Effector CD8-positive, alpha-beta T cell (primary cell): ENCODE data around the gene EPOP.

ENCODE experiments used
- DNase-seq: peaks from one replicate; lab custom pipeline; 2025; lab: John Stamatoyannopoulos, UW
- total RNA-seq, 4 experiments: gene quantifications; one replicate each; lab custom pipeline; 2026; lab: John Stamatoyannopoulos, UW

The EPOP gene
- total RNA-seq = 1.9 to 44.3 (median 5.7) reads per million in 4 experiments

DNA sequence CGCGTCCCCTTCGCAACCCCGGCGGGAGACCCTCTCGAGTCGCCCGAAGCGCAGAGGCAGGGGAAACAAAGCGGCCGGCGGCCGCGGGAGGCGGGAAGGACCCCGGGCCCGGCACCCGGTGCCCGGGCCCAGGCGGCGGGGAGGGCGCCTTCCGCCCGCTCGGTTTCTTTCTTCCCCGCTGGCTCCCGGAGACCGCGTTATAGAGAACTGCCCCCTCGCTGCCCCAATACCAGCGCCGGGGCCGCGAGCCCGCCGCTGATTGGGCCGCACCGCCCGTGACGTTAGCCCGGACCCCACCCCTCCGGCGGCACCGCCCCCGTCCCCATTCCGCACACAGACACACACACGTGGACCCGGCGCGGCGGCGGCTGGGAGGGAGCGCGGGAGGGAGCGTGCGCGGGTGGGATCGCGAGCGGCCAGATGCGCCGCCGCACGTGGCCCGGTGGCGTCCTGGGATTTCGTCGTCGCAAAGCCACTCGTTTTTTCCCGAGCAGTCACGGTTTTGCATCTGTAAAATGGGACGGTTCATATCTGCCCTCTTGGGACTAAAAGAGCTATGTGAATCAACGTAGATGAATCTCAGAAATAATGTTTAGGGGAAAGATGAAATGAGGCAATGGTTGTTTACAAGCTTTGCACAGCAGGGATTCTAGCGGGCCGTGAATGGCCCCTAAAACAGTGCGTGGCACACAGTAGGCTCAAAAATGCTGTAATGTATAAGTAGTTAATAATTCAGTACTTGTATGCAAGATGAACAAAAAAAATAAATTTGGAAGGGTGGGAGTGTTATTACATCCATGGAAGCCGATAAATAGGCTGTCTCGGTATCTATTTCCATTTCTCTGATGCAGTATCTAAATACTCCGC lies at the start of gene EPOP:
TSS of gene EPOP (minus strand) at position 209 of the 867 bp plus-strand sequence. CDS start 462 bp downstream, outside the sequence.
- DNase-seq = peak; percentile 75

DNA sequence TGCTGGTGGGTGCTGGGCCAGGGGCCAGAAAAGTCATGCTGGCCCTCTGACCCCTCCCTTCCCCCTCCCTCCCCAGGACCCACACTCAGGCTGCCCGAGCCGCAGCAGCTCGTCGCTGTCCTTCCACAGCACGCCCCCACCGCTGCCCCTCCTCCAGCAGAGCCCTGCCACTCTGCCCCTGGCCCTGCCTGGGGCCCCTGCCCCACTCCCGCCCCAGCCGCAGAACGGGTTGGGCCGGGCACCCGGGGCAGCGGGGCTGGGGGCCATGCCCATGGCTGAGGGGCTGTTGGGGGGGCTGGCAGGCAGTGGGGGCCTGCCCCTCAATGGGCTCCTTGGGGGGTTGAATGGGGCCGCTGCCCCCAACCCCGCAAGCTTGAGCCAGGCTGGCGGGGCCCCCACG lies 47.0 kb upstream of the EPOP start:
- no peak for DNase-seq

DNA sequence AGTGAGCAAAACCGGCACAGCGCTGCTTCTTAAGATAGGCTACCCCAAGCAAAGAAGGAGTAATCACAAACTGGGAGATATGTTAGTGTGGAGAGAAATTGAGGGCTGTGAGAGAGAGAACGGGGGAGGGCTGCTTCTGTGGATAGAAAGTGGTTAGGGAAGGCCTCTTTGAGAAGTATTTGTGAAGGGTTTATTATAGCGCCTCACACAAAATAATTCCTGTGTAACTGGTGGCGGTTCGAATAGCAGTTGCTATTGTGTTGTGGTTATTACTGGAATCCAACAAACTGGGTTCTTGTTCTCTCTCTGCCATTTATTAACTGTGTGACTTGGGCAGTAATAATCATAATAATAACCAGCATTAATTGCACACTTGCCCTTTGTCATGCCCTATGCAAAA lies 46.2 kb upstream of the EPOP start:
- DNase-seq = no peak

DNA sequence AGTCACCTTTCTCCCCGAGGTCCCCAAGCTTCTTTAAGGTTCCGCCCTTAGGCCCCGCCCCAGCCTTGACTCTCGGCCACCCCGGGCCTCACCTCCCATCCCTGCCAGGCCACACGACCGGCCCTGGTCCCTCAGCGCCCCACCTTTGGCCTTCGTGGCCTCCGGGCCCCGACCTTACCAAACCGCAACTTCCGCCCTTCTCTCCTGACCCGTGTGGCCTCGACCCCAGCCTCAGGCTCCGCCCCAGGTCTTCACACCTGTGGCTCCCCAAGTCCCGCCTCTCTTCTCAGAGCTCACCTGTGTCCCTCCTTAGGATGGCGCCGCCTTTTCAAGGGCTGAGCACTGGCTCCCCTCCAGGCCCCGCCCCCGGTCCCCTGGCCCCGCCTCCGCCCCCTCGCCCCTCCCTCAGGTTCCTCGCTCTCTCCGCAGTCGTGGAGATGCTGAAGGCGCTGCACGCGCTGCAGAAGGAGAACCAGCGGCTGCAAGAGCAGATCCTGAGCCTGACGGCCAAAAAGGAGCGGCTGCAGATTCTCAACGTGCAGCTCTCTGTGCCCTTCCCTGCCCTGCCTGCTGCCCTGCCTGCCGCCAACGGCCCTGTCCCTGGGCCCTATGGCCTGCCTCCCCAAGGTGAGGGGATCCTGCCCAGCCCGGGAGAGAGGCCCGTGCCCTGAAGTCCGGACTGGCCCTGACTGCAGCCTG lies 45.3 kb upstream of the EPOP start:
- no peak for DNase-seq

DNA sequence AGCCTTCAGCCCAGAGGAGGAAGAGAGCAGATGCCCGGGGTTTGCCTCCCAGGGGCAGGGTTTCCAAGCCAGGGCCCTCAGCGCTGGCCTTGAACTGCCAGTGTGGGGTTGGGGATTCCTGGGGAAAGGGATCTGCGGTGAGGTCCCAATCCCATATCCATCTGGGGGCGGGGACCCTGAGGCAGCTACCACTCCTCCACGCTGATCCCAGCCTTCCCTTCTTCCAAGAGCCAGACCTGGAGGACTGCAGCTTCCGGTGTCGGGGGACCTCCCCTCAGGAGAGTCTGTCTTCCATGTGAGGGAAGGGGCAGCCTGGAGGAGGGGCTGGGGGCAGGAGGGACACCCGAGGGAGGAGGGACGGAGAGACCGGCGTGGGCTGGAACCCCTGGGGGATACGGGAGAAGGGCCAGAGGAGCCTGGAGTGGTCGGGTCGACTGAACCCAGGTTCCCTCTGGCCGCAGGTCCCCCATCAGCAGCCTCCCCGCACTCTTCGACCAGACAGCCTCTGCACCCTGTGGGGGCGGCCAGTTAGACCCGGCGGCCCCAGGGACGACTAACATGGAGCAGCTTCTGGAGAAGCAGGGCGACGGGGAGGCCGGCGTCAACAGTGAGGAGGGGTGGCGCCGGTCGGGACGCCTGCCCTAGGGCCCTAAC lies 44.7 kb upstream of the EPOP start:
- no peak for DNase-seq

DNA sequence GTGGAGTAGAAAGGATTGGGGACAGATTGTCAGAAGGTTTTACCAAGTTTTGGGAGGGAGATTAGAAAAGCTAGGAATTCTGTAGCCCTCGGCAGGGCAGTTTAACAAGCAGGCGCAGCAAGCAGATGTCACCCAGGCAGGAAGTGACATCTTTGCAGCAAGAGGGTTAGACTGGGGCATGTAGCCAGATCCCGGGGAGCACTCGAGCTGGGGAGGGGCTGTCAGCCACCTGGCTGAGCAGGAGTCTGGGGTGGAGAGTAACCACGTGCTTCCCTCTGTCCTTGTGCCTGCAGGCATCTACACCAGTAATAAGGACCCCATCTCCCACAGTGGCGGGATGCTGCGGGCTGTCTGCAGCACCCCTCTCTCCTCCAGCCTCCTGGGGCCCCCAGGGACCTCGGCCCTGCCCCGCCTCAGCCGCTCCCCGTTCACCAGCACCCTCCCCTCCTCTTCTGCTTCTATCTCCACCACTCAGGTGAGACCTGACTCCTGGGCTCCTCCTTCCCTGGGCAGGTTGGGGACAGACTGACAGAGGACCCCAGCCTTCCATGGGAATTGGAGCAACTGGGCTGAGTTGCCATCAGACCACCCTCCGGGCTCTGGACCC lies 42.5 kb upstream of the EPOP start:
- no peak for DNase-seq

DNA sequence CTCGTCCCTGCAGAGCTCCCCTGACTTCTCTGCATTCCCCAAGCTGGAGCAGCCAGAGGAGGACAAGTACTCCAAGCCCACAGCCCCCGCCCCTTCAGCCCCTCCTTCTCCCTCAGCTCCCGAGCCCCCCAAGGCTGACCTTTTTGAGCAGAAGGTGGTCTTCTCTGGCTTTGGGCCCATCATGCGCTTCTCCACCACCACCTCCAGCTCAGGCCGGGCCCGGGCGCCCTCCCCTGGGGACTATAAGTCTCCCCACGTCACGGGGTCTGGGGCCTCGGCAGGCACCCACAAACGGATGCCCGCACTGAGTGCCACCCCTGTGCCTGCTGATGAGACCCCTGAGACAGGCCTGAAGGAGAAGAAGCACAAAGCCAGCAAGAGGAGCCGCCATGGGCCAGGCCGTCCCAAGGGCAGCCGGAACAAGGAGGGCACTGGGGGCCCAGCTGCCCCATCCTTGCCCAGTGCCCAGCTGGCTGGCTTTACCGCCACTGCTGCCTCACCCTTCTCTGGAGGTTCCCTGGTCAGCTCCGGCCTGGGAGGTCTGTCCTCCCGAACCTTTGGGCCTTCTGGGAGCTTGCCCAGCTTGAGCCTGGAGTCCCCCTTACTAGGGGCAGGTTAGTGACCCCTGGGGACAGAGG lies 41.7 kb upstream of the EPOP start:
- DNase-seq = no peak

DNA sequence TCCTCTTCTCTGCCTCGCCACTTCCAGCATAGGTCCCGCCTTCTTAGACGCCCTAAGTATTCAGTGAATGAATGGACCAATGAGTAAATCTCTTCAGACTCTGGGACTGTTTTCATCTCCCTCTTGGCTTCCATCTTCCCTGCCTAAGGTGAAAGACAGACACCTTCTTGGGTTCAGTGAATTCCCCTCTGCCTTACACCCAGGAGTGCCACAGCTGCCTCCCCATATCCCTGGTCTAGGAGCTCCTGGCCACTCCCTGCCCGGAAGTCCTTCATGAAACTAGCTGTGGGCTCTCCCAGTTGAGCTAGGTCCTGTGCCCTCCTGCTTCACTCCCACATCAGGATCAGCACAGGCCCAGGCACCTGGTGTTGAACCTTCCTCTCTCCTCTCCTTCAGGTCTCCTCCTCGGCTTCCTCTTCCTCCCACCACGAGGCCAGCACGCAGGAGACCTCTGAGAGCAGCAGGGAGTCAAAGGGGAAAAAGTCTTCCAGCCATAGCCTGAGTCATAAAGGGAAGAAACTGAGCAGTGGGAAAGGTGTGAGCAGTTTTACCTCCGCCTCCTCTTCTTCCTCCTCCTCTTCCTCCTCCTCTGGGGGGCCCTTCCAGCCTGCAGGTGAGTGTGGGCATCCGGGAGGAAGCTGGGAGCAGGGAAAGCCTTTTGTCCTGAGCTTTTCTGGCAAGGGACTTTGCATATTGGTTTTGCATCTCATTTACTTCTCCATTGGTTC lies 40.6 kb upstream of the EPOP start:
- no peak for DNase-seq

DNA sequence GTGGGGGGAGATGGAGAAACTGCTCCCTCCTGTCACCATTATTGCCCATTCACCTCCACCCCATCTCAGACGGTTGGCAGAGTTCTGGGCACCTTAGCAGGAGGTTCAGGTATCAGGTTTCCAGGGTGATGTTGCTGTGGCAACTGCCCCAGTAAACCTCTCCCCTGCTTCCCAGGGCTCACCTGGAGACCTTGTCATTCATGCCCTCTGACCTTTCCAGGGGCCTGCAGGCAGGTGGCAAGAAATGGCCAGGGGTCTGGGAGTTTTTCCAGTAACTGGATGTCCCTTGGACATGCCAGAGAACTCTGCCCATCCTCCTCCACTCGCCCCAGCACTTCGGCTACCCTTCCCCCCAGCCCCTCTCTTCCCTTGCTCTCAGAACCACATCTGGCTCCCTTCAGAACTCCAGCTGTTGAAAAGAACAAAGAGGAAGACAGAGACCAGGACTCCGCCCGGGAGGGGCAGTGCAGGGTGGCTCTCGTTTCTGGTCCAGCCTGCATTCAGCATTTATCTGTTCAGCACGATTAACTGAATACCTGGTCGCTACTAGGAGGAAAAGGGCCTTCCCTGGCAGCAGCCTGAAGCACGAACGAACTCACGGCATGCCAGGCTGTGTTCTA lies 38.8 kb upstream of the EPOP start:
- DNase-seq = no peak

DNA sequence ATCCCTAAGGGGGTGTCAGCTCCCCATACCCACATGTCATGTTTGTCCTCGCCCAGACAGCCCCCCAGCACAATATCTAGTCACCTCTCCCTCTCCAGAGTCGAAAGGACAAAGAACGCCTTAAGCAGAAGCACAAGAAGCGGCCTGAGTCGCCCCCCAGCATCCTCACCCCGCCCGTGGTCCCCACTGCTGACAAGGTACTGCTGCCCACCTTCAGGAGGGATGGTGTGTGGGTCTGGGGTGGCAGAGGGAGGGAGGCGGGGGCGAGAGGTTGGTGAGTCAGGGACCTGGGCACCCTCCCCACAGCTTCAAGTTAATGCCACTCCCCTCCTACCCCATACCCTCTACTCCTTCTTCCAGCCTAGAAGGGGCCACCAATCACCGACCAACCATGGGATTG lies 37.8 kb upstream of the EPOP start:
- DNase-seq = no peak

DNA sequence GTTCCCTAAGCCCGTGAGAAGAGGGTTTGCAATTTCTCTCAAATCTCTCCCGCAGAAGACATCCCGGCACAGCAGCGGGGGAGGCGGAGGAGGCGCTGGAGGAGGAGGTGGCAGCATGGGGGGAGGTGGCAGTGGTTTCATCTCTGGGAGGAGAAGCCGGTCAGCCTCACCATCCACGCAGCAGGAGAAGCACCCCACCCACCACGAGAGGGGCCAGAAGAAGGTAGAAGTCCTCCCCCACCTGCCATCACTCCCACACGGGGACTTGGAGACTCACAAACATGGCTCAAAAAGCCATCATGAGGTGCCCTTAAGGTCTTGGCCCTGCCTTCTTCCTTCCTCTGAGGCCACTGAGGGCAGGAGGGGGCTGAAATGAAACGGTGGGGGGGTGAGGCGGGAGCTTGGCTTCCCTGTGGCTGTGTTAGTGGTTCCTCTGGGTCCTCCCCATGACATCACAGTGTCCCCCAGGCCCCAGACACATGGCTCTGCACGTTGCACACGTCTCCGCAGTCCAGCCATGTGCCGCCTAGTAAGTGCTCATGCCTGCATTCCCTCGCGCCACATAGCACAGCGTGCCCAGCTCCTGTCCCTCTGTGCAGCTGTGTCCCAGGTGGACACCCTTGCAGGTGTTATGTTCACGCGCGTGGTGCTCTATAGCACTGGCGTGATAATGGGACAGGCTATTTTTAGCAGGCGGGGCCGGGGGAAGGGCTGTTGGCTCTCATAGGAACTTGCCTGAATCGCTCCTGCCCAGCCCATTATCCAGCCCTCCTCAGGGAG lies 37.2 kb upstream of the EPOP start:
- no peak for DNase-seq

DNA sequence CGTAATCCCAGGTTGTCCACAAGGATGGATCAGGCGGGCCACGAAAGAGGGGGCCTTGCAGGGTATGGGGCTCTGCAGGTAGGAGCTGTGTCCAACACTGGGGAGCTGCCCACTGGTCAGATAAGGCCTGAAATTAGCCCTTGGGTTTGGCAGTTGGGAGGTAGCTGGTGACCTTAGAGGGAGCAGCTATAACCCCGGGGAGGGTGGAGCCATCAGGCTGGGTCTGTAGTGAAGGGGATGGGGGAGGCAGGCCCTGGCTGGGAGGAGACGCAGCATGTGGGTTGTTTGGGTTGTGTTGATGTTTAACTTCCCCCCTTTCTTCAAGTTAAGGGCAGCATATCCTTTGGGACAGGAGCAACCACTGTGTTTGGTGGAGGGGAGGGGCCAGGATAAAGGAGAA lies 36.2 kb upstream of the EPOP start:
- no peak for DNase-seq

DNA sequence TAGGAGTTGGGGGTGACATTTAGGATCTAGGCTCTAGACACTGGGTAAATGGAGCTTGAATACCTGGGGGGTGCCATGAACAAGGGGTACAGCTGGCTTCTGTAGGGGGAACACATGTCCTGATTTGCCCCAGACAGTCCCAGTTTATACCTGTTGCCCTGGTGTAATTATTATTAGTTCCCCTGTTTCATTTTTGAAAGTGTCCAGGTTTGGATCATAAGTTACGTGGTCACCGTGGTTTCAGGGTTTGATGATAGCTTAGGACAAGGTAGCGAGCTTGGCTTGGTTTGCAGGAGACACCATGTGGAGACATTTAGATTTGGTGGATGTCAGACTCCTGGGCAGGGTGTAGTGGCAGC lies 35.8 kb upstream of the EPOP start:
- DNase-seq = no peak

DNA sequence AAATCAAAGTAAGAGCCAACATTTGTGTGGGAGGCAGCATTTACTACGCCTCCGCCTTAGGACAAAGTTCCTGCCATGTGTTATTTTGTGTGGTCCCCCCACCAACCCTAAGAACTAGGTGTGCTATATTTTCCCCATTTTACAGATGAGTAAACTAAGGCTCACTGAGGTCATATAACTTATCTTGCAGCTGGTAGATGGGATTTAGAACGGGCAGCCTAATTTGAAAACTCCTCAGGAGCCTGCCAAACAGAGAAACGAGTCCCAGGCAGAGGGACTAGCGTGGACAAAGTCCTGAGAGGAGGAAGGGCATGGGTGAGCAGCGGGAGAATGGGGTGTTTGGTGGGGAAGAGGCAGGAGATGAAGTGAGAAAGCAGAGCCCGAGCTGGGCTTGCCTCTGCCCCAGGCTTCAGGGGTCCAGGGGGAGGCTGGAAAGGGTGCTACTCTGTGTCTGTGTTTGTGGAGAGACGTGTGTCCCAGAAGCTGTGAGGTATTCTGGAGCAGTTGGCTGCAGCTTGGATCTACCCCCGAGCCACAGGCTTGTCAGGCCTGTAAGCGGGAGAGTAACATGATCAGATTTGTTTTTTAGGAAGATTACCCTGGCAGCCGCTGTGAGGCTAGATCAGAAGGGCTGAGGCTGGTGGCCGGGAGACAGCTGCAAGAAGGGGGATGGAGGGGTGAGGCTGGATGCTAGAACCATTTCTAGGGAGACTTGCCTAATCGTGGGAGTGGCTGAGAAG lies 35.3 kb upstream of the EPOP start:
- no peak for DNase-seq

DNA sequence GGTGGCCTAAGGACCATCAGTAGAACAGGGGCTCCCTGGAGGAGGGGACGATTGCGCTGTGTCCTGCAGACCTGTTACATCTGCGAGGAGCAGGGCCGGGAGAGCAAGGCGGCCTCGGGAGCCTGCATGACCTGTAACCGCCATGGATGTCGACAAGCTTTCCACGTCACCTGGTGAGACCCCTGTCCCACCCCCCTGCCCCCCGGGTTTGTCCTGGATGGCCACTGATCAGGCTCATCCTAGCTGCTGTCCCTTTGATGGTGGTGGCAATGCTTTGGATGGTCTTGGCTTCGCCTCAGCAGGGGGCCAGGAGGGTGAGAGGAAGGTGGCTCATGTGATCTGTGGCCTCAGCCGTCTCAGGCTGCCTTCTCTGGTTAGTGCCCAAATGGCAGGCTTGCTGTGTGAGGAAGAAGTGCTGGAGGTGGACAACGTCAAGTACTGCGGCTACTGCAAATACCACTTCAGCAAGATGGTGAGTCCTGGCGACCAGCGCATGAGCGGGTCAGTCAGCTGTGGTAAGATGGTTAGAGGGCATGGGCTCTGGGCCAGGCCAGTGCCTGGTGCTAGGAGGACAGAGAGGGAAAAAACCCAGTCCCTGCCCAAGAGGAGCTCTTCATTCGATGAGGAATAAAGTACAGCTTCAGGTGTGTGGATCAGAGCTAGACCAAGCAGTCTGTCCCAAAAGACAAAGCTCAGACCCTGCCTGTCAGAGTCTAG lies 34.5 kb upstream of the EPOP start:
- no peak for DNase-seq

DNA sequence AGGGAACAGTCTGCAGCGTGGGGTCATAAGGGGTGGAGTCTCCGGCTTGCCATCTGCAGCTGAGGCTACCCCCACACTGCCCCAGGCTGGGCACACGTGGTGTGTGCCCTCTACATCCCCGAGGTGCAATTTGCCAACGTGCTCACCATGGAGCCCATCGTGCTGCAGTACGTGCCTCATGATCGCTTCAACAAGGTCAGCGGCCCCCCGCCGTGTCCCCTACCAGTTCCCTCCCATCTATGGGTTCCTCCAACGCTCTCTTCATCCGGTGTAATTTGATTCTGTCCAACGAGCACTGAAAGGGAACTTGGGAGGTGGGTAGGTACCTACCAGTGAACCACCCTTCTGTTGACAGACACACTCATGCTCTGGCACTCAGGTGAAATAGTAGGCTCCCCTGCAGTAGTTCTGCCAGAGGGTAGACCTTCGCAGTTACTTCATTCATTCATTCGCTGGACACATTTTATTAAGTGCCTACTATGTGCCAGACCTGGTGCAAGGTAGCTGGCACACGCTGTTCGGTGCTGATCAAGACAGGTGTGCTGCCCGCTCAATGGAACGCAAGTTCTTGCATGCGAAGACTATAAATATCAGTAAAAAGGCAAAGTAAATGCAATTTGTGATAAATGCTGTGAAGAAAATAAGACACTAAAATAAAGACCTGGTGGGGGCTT lies 33.1 kb upstream of the EPOP start:
- no peak for DNase-seq

DNA sequence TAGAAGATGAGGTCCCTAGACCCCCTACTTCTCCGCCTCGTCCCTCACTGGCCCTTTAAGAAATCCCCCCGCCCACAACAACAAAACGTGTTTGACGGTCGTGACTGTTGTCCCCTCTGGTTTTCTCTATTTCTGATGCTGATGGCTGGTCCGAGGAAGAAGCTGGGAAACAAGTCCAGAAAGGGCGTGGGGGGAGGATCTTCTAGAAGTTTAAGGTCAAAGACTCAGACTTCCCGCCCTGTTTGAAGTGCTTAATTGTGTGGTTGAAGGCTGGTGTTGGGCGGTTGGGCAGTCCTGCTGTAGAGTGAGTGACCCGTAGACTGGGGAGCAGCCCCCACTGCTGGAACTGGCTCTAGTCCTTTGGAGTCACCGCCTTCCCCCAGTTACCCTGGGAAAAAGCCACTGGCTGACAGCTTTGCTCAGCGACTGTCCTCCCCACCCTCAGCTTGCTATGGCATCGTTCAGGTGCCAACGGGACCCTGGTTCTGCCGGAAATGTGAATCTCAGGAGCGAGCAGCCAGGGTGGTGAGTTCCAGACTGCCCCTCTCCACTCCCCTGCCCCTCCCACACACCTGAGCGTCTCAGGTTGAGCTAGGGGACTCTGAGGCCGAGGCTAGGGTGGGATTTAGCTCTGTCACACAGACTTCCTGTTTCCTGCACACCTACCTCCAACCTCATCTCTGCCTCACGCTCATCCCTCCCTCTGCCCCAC lies 31.9 kb upstream of the EPOP start:
- DNase-seq = peak; percentile 6
